Ovary (tissue), 3 donors: ENCODE data around the gene JPT2.

Experiments
- EP300 ChIP-seq: sonication (generic); formaldehyde crosslinking; IDR thresholded peaks from one replicate; pipeline ENCODE4 v1.6.1; 2017; ENCODE audit warnings: antibody characterized with exemption
- POLR2A ChIP-seq: fragments of 450-650 bp; IDR thresholded peaks from one replicate; pipeline ENCODE4 v1.6.1; 2017; ENCODE audit warnings: antibody characterized with exemption, mild to moderate bottlenecking, moderate library complexity
- TF ChIP-seq, protein P1 (sequence below), 3 donors: fragments of 450-650 bp in 2 of 3; fragments of 200-600 bp in 1 of 3; IDR thresholded peaks; one replicate each; pipeline versions ENCODE4 v1.5.1 to v1.8.0; 2016 to 2022; ENCODE audit warnings: antibody characterized with exemption in 3 of 3, mild to moderate bottlenecking in 1 of 3
- donor health status: DM: no; HTN: no; CAD: no.

- TF ChIP-seq POLR2A: no peak
- TF ChIP-seq, protein P1, sequence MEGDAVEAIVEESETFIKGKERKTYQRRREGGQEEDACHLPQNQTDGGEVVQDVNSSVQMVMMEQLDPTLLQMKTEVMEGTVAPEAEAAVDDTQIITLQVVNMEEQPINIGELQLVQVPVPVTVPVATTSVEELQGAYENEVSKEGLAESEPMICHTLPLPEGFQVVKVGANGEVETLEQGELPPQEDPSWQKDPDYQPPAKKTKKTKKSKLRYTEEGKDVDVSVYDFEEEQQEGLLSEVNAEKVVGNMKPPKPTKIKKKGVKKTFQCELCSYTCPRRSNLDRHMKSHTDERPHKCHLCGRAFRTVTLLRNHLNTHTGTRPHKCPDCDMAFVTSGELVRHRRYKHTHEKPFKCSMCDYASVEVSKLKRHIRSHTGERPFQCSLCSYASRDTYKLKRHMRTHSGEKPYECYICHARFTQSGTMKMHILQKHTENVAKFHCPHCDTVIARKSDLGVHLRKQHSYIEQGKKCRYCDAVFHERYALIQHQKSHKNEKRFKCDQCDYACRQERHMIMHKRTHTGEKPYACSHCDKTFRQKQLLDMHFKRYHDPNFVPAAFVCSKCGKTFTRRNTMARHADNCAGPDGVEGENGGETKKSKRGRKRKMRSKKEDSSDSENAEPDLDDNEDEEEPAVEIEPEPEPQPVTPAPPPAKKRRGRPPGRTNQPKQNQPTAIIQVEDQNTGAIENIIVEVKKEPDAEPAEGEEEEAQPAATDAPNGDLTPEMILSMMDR (IDR thresholded peaks at IDR 0.05): no peak
- no peak for TF ChIP-seq EP300
These were observed 740 bp upstream of the JPT2 start for GRCh38 chr16:1677339-1677738.
